ENCODE data around the gene KLHL17. TPM values are rescaled to one million over a fixed set of nuclear protein-coding genes. Genes with fewer than 3 reads are reported as not detected.

The KLHL17 gene
- total RNA-seq, 1 donor = 5.0 TPM

DNA sequence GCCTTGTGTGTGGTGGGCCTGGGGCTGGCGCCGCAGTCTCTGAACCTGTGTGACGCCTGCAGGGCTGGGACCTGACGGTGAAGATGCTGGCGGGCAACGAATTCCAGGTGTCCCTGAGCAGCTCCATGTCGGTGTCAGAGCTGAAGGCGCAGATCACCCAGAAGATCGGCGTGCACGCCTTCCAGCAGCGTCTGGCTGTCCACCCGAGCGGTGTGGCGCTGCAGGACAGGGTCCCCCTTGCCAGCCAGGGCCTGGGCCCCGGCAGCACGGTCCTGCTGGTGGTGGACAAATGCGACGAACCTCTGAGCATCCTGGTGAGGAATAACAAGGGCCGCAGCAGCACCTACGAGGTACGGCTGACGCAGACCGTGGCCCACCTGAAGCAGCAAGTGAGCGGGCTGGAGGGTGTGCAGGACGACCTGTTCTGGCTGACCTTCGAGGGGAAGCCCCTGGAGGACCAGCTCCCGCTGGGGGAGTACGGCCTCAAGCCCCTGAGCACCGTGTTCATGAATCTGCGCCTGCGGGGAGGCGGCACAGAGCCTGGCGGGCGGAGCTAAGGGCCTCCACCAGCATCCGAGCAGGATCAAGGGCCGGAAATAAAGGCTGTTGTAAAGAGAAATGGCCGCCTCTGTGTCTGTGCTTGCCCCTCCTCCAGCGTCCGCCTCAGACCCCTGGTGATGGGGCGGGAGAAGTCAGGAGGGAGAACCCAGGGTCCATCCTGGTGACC is 53.7 kb downstream of the KLHL17 start:
- no peak for DNase-seq (ENCODE audit: low read depth)
- TF ChIP-seq, protein P1, sequence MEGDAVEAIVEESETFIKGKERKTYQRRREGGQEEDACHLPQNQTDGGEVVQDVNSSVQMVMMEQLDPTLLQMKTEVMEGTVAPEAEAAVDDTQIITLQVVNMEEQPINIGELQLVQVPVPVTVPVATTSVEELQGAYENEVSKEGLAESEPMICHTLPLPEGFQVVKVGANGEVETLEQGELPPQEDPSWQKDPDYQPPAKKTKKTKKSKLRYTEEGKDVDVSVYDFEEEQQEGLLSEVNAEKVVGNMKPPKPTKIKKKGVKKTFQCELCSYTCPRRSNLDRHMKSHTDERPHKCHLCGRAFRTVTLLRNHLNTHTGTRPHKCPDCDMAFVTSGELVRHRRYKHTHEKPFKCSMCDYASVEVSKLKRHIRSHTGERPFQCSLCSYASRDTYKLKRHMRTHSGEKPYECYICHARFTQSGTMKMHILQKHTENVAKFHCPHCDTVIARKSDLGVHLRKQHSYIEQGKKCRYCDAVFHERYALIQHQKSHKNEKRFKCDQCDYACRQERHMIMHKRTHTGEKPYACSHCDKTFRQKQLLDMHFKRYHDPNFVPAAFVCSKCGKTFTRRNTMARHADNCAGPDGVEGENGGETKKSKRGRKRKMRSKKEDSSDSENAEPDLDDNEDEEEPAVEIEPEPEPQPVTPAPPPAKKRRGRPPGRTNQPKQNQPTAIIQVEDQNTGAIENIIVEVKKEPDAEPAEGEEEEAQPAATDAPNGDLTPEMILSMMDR (IDR thresholded peaks at IDR 0.05; ENCODE audit: insufficient read depth, low read length) = no peak
- peak overlapping the region; percentile 66 for H3K4me3 ChIP-seq (ENCODE audit: low read depth, low read length)

DNA sequence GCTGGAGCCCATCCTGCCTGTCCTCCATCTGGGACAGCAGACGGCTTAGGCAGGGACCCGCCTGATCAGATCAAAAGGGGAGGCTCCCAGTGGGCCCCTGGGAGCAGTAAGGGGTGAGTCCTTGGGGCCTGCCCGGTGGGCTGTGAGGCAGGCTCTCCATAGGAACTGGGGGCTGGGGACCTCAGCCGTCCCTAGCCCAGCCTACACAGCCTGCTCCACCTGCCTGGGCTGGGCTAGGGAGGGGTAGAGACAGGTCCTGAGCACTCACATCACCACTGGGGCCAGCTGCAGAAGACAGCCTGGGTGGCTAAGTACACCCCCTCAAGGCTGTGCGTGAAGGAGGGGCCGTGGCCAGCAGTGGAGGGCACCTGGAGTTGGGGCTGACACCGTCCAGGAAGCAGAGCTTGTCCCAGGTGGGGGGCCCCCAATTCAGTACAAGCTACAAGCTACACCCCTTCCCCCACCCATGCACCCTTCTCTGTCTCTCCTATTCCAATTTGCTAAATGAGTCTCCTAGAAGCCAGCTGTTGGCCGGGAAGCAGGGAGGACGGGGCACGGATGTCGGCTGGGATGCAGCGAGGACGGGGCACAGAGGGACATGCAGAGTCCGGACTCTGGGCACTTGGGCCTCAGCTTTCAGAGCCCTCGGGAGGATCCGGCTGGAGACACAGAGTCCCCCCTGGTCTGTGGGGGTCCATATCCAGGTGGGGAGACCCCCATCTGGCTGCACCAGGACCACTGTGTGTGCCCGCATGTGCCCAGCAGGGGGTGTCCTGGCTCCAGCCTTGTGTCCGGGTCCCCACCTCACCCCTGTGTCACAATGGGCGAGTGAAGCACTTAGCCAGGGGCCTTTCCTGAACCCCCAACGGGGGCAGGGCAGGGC is 54.7 kb downstream of the KLHL17 start:
- no peak overlapping the region for H3K4me3 ChIP-seq (ENCODE audit: low read depth, low read length)
- DNase-seq (ENCODE audit: low read depth) = no peak

More for the DNA sequence above, 54.7 kb downstream of the KLHL17 start:
- TF ChIP-seq, protein P1 (IDR thresholded peaks at IDR 0.05; ENCODE audit: insufficient read depth, low read length) = peak; percentile 21

Small RNAs within 50 kb of the gene (small RNA-seq; reads per million reads assigned to genes)
- gene AL645608.3 (not detected), gene AL645608.4 (not detected)

Other genes with a start within 250 kb of the KLHL17 start
- gene SAMD11, start 36.7 kb upstream of the KLHL17 start, total RNA-seq (ENCODE audit: low replicate concordance) = 1.6 and 12.4 TPM in 2 replicates
- 41.0 and 54.1 TPM in 2 replicates for gene NOC2L, start 1.3 kb upstream of the KLHL17 start, total RNA-seq (ENCODE audit: low replicate concordance)
- 0.54 TPM in 1 of 2 replicates, not detected in the other for gene PLEKHN1, start 5.9 kb downstream of the KLHL17 start, total RNA-seq (ENCODE audit: low replicate concordance)
- 0.57 TPM in 1 of 2 replicates, not detected in the other for gene PERM1, start 21.5 kb downstream of the KLHL17 start, total RNA-seq (ENCODE audit: low replicate concordance)
- 0.36 and 0.82 TPM in 2 replicates for gene HES4, start 39.5 kb downstream of the KLHL17 start, total RNA-seq (ENCODE audit: low replicate concordance)
- 34.7 and 39.6 TPM in 2 replicates for gene ISG15, start 52.9 kb downstream of the KLHL17 start, total RNA-seq (ENCODE audit: low replicate concordance)
- 7.9 and 85.7 TPM in 2 replicates for gene AGRN, start 59.5 kb downstream of the KLHL17 start, total RNA-seq (ENCODE audit: low replicate concordance)
- not detected in 2 replicates for gene RNF223, start 113.7 kb downstream of the KLHL17 start, total RNA-seq (ENCODE audit: low replicate concordance)
- gene C1orf159, start 155.5 kb downstream of the KLHL17 start, total RNA-seq (ENCODE audit: low replicate concordance) = 6.1 and 7.7 TPM in 2 replicates
- not detected in 2 replicates for gene TTLL10, start 213.3 kb downstream of the KLHL17 start, total RNA-seq (ENCODE audit: low replicate concordance)
- gene TNFRSF18, start 246.0 kb downstream of the KLHL17 start, total RNA-seq (ENCODE audit: low replicate concordance) = not detected in 2 replicates

All from fibroblast of the aortic adventitia (primary cell).